ENCODE data around the gene ZDHHC12. TPM values are rescaled to one million over a fixed set of nuclear protein-coding genes. Genes with fewer than 3 reads are reported as not detected.

The ZDHHC12 gene
- total RNA-seq, 1 donor from 2014 or later = 40.0 TPM

- intact Hi-C loops (cut with micrococcal nuclease) = no loop called here
- POLR2A ChIA-PET = no interaction called here
- CTCF ChIA-PET = no interaction called here
- no peaks in the 10 kb centered on the region for H3K4me1 Mint-ChIP-seq
- ATAC-seq (ENCODE audit: low read depth) (no peak), DNase-seq (no peak)
- H3K27ac Mint-ChIP-seq = no peak overlapping the region
- H3K4me3 Mint-ChIP-seq = no peak overlapping the region
- H3K27me3 Mint-ChIP-seq = no peaks in the 10 kb centered on the region
- H3K36me3 Mint-ChIP-seq (ENCODE audit: low read depth) = peaks cover 33% of the 10 kb centered on the region
- TF ChIP-seq CTCF (IDR thresholded peaks at IDR 0.05) = no peak
- no peaks in the 10 kb centered on the region for H3K9me3 Mint-ChIP-seq
Observed at GRCh38 chr9:128742401-128742800, 18.5 kb upstream of the ZDHHC12 start.

- H3K4me3 Mint-ChIP-seq = no peak overlapping the region
- H3K36me3 Mint-ChIP-seq (ENCODE audit: low read depth) = peaks cover 42% of the 10 kb centered on the region
- DNase-seq (no peak), ATAC-seq (ENCODE audit: low read depth) (no peak)
- ChIA-PET CTCF (no interaction called here), POLR2A (no interaction called here)
- H3K27me3 Mint-ChIP-seq = no peaks in the 10 kb centered on the region
- TF ChIP-seq CTCF (IDR thresholded peaks at IDR 0.05) = no peak
- H3K9me3 Mint-ChIP-seq = no peaks in the 10 kb centered on the region
- intact Hi-C loops (cut with micrococcal nuclease) = no loop called here
- no peaks in the 10 kb centered on the region for H3K4me1 Mint-ChIP-seq
- no peak overlapping the region for H3K27ac Mint-ChIP-seq
Observed at GRCh38 chr9:128735373-128735772, 11.4 kb upstream of the ZDHHC12 start.

- ATAC-seq (ENCODE audit: low read depth) (peak; percentile 42), DNase-seq (no peak)
- peaks cover 36% of the 10 kb centered on the region for H3K36me3 Mint-ChIP-seq (ENCODE audit: low read depth)
- H3K4me1 Mint-ChIP-seq = no peaks in the 10 kb centered on the region
- POLR2A ChIA-PET = interaction anchor here (1.6 kb wide), 1 partner anchor 9 kb away, joined by 6 read pairs; the partner anchor contains the start of gene ZDHHC12
- H3K27ac Mint-ChIP-seq = no peak overlapping the region
- CTCF ChIA-PET = no interaction called here
- intact Hi-C loops (cut with micrococcal nuclease) = no loop called here
- TF ChIP-seq CTCF (IDR thresholded peaks at IDR 0.05) = no peak
- no peak overlapping the region for H3K4me3 Mint-ChIP-seq
- no peaks in the 10 kb centered on the region for H3K27me3 Mint-ChIP-seq
- no peaks in the 10 kb centered on the region for H3K9me3 Mint-ChIP-seq
Observed at GRCh38 chr9:128733256-128733655, 9.3 kb upstream of the ZDHHC12 start.

GRCh38 chr9:128732576-128732975 lies 8.6 kb upstream of the ZDHHC12 start:
- POLR2A ChIA-PET = interaction anchor here (0.6 to 1.6 kb wide), 2 partner anchors 8 to 72 kb away, joined by 6 to 9 read pairs; partner anchors contain the start of gene ZDHHC12
- Mint-ChIP-seq H3K27ac (no peak overlapping the region), H3K27me3 (no peaks in the 10 kb centered on the region), H3K36me3 (ENCODE audit: low read depth) (peaks cover 35% of the 10 kb centered on the region), H3K4me3 (no peak overlapping the region), H3K4me1 (no peaks in the 10 kb centered on the region), H3K9me3 (no peaks in the 10 kb centered on the region)
- intact Hi-C loops (cut with micrococcal nuclease) = no loop called here
- no peak for ATAC-seq (ENCODE audit: low read depth)
- no peak for TF ChIP-seq CTCF (IDR thresholded peaks at IDR 0.05)
- no peak for DNase-seq
- CTCF ChIA-PET = no interaction called here

GRCh38 chr9:128731691-128732090 lies 7.8 kb upstream of the ZDHHC12 start:
- ChIA-PET POLR2A (no interaction called here), CTCF (no interaction called here)
- ATAC-seq (ENCODE audit: low read depth) = no peak
- no peak for TF ChIP-seq CTCF (IDR thresholded peaks at IDR 0.05)
- DNase-seq = no peak
- Mint-ChIP-seq H3K4me1 (no peaks in the 10 kb centered on the region), H3K36me3 (ENCODE audit: low read depth) (peaks cover 29% of the 10 kb centered on the region), H3K27me3 (no peaks in the 10 kb centered on the region), H3K27ac (no peak overlapping the region), H3K4me3 (no peak overlapping the region), H3K9me3 (no peaks in the 10 kb centered on the region)
- intact Hi-C loops (cut with micrococcal nuclease) = no loop called here

Measured in activated B cell treated with CpG ODN at 0.5 μM for 24 hours (primary cell).